Ramos (cell line): ENCODE measurements around the gene PLXNA4.

Experiments
- in situ Hi-C: fragments of 300-500 bp; cut with MboI; formaldehyde crosslinking; loops from one replicate; pipeline ENCODE4 v1.14.3; 2022; ENCODE audit warnings: low sequenced_read_pairs; ENCODE audit not compliant: unreplicated experiment

Gene PLXNA4

DNA sequence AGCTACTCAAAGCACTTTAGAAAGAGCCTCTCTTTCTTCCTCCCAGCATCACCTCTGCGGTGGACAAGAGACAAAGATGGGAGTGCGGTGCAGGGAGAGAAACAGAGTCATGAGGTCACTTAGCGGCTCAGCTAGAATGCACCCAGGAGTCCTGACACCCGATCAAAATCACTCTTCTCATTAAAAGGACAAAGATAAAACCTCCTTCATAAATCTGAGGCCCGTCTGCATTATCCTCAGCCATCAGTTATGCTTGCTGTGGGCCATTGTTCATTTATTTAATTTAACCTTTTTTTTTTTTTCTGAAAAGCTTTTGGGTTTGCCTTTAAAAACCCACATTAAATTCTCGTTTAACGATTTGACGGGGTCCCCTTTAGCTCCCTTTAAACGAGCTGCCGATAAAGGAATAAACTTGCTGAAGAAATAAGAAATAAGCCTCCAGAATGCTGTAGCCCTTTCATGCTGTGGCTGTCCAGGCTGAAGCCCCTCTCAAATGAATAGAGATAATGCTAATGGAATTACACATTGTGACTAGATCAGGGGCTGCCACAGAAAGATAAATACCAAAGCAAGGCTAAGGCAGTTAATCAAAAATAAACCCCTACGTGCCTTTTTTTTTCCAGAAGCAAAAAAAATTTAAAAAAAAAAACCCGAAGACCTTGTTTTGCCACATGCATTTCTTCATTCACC is 16.1 kb upstream of the PLXNA4 start:
- in situ Hi-C loops = loop anchor here (25.0 kb wide), 1 partner anchor 905 kb away; no protein-coding TSS in a partner anchor

DNA sequence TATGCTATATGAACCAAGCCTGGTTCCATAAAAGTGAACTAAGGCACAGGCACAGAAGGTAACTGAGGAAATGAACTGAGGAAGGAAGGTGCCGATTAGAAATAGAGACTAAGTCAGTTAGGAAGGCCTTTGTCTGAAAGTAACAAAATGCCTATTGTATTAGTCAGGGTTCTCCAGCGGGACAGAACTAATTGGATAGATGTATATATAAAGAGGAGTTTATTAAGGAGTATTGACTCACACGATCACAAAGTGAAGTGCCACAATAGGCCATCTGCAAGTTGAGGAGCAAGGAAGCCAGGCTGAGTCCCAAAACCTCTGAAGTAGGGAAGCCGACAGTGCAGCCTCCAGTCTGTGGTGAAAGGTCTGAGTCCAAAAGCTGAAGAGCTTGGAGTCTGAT is 13.9 kb upstream of the PLXNA4 start:
- in situ Hi-C loops = loop anchor here (25.0 kb wide), 1 partner anchor 903 kb away; no protein-coding TSS in a partner anchor

DNA sequence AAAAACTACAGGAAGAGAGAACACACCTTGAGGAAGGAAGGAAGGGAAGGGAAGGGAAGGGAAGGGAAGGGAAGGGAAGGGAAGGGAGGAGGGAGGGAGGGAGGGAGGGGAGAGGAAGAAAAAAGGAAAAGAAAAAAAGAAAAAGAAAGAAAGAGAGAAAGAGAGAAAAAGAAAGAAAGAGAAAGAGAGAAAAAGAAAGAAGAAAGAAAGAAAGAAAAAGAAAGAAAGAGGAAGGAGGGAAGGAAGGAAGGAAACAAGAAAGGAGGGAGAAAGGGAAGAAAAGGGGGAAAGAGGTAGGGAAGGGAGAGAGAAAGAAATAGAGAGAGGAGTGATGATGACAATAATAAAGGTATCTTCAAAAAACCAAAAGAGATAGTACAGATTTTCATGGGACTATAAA is 12.3 kb upstream of the PLXNA4 start:
- in situ Hi-C loops = loop anchor here (25.0 kb wide), 1 partner anchor 901 kb away; no protein-coding TSS in a partner anchor

DNA sequence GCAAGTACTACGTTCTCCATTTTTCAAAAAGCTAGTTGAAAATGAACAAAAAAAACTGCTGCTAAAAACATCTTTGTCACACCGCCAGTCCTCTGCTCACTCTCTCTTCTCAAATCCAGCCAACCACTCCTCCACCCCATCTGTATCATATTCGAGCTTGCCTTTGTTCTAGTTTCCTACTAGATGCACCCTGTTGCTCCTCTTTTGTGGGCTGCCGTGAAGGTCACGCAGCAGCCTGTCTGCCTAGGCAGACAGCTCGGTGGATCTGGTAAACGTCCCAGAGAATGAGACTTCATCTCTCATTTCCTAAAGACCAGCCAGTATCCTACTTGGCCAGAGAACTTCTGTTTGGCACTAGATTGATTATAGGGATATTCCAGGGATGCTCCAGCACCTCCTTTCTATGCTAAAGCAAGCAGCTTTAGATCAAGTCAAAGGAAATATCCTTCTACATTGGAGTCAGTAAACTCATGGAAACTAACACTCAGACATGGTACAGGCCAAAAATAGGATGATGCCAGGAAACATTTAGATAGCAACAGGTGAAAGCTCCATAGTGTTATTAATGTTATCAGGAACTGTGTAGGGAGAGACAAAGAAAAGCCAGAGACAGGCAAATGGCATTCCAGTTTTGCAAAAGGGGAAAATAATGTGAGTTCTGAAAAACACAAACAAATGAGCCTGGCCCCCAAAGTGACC is 8.7 kb upstream of the PLXNA4 start:
- in situ Hi-C loops = loop anchor here (25.0 kb wide), 1 partner anchor 898 kb away; no protein-coding TSS in a partner anchor

DNA sequence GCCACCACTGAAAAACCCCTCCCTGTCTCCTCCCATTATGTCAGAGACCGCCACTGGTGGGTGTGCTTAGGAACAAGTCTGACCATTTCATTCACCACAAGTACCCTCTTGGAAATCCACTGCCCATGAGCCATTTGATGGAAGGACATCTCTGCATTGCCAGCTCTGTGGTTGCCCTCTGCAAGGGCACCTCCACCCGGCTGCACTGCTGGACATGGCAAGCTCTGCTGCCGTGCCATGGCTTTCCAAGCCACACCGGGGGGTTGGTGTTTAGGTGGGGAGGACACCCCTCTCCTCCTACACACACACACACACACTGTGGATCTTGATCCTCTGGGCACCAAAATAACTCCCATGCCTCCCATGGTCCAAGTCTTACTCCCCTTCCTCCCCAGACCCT is 5.2 kb upstream of the PLXNA4 start:
- in situ Hi-C loops = loop anchor here (25.0 kb wide), 1 partner anchor 894 kb away; no protein-coding TSS in a partner anchor

DNA sequence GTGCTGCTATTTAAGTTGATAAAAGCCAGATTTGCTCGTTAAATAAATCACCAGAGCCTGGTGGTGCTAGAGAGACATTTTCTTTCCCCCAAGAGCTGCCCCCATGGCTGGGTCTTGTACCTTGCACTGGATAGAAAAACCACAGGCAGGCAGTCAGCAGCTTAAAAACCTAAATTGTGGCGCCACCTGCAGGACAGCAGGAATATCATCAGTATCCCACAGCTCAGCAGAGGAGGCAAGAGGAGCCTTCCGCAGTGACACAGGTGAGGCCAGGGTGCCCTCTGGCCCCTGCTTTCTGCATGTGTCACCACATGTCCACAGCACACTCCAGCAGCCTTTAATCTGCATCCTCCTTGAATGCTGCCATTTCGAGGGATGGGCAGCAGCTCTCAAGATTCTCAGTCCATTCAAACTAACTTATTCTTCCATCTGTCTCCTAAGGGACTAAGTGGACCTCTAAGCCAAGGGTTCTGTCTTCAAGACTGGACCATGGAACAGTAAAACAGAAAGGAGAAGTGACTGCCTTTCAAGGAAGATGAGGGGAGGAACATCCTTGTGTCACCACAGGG is 4.5 kb upstream of the PLXNA4 start:
- in situ Hi-C loops = loop anchor here (25.0 kb wide), 1 partner anchor 894 kb away; no protein-coding TSS in a partner anchor

DNA sequence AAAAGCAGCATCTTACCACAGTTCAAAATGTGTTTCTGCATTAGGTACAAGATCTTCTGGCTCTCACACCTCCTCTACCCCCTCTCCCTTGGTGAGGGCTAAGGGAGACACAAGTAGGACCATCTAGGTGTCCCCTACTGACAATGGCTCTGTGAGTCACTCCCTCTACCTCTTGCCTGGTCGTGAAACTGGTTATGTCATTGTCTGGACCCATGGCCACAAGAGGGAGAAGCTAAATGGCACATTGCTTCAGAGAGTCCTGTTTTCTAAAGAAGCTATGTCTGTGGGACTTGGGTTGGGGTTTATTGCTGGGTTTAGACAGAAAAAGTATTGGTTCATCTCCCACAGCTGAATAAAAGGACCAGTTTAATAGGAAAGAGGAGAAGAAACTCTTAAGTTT is 4.0 kb upstream of the PLXNA4 start:
- in situ Hi-C loops = loop anchor here (25.0 kb wide), 1 partner anchor 893 kb away; no protein-coding TSS in a partner anchor

DNA sequence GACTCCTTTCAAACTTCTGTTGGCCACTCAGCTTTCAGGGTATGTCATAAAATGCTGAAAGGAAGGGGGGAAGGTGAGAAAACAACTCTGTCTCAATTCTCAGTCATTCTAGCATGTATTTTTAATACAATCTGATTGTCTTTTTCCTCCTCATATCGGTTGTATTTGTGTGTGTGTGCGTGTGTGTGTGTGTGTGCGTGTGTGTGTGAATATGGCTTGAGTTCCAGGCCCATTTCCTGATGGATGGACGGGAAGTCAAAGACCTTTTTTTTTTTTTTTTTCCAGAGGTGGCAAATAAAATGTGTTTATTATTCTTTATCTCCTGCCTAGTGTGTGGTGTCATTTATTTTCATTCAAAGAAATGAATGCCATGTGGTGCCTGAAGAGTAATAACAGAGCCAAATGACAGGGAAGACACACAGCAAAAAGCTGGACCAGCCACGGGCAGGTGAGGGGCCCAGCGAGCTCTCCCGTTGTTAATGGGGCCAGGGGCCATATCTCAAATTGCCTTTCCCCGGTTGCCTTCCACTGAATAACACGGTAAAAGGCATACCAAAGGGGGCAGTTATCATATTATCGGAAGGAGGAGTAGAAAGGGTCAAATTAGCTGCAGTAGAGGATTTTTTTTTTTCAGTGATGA is 3.1 kb upstream of the PLXNA4 start:
- in situ Hi-C loops = loop anchor here (10.0 to 25.0 kb wide), 2 partner anchors 255 to 892 kb away; no protein-coding TSS in a partner anchor

DNA sequence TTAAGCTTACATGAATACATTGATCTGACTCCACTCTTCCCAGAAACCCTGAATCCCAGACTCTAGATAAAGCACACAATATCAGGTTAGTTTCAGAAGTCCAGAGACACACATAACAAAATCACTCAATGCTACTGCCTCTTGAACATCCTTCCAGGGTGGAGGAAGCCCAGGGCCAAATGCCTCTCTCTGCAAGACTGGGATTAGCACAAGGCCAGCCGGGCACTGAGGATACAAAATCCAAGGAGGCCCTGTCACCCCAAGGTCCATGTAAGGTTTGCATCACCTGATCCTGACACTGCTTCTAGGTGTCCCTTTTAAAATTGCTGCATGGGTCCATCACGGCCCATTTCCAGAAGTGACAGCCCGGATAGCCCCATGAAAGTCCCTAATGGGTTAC is 2.6 kb upstream of the PLXNA4 start:
- in situ Hi-C loops = loop anchor here (10.0 to 25.0 kb wide), 2 partner anchors 254 to 892 kb away; no protein-coding TSS in a partner anchor

DNA sequence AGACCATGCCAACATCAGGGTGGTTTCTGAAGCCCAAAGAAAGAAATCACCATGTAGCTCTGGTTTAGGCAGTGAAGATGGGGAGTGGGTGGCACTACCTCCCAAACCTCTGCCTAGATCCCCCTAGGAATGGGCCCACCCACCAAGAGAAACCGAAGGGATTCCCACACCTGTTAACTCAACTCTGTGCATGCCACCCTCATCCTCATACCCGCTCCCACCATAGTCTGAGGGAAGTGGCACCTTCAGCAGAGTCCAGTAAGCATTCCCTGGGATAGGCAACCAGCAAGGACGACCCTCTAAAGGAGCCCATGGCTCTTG is 1.7 kb upstream of the PLXNA4 start:
- in situ Hi-C loops = loop anchor here (10.0 to 25.0 kb wide), 2 partner anchors 253 to 891 kb away; no protein-coding TSS in a partner anchor

DNA sequence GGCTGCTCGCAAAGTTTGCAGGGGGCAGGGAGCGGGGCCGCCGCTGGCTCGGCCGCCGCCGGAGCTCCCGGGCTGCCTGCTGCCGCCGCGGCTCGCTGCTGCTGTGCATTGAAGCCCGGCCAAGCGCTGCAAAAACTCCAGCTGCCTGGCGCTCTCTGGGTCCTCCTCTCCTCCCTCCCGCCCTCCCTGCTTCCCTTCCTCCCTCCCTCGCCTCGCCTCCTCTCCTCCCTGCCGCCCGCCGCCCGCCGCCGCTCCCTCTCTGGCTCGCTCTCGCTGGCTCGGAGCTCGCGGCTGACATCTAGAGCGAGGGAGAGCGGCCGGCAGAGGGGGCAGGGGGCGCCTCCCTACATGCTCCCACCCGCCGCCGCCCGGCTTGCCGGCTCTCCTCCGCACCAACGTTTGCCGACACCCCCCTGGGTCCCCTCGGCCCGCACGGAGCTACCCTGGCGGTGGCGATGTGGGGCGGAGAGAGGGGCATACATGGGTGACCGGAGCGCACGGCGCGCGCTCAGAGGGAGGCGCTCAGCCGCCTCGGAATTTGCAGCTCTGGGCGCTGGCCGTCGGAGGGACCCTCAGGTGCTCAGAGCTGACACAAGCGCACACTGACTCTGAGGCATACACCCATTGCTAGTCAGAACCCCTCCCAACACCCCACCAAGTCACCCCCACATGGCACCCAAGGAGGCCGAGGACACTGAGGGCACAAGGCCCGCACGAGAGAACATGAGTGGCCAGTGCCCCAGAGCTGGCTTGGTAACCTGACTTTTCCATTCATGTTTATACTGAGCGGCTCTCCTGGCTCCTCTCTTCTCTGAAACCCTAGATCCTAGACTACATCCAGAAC is 1.2 kb upstream of the PLXNA4 start:
- in situ Hi-C loops = loop anchor here (10.0 to 25.0 kb wide), 2 partner anchors 253 to 890 kb away; no protein-coding TSS in a partner anchor

DNA sequence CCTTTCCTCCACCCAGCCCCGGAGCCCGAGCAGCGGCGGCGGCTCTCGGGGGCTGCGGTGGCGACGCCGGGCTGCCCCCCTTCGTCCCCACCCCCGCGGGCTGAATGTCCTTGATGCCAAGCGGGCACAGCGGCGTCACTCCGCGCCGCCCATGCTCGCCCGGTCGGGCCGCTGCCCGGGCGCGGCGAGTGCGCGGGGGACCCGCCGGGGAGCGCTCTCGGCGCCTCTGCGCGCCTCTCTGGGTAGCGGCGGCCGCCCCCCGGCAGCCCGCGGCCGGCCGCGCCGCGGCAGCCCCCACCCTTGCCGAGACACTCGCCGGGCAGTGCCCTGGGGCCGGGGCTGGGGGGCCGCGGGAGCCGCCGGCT is 433 bp upstream of the PLXNA4 start:
- in situ Hi-C loops = loop anchor here (10.0 to 25.0 kb wide), 2 partner anchors 252 to 889 kb away; no protein-coding TSS in a partner anchor

DNA sequence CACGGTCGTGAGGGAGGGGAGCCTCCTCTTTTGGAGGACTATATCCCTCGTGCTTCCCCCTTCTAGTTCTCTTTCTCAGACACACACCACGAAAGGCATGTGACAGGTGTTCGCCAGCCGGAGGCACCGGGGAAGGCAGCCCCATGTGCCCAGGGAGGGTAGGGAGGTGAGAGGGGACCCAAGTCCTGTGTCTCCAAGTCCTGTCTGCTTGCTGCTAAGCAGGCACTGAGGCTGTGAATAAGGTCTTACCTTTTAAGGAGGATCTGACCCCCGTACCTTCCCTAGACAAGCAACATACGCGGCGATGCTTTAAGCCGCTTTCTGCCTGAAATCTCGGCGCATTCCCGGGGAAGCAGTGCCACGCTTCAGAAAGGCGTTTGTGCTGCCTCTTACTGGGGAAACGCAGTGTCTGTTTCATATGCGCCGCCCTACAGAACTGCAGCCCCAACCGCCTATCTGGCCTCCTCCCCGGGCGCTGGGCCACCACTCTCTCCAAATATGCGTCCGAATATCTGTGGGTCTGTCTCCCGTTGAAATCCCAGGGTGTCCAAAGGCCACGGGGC is 770 bp downstream of the PLXNA4 start:
- in situ Hi-C loops = loop anchor here (10.0 to 25.0 kb wide), 2 partner anchors 251 to 888 kb away; no protein-coding TSS in a partner anchor

DNA sequence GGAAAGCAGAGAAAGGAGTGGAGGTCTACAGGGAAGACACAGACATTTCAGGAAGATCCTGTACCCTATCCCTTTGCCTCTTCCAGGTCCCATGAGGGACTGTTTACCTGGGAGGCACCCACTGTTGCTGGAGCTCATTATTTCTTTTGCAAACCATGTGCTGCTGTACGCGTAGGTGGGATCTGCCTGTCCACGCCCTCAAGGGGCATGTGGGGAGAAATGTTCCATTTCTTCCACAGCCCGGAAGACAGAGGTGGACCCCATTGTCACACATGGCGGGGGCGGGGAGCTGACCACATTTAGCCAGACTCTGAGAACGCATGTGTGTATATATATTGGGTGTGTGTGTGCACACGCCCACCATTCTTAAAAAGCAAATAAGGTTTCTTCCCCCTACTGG is 2.0 kb downstream of the PLXNA4 start:
- in situ Hi-C loops = loop anchor here (10.0 kb wide), 1 partner anchor 249 kb away; no protein-coding TSS in a partner anchor

DNA sequence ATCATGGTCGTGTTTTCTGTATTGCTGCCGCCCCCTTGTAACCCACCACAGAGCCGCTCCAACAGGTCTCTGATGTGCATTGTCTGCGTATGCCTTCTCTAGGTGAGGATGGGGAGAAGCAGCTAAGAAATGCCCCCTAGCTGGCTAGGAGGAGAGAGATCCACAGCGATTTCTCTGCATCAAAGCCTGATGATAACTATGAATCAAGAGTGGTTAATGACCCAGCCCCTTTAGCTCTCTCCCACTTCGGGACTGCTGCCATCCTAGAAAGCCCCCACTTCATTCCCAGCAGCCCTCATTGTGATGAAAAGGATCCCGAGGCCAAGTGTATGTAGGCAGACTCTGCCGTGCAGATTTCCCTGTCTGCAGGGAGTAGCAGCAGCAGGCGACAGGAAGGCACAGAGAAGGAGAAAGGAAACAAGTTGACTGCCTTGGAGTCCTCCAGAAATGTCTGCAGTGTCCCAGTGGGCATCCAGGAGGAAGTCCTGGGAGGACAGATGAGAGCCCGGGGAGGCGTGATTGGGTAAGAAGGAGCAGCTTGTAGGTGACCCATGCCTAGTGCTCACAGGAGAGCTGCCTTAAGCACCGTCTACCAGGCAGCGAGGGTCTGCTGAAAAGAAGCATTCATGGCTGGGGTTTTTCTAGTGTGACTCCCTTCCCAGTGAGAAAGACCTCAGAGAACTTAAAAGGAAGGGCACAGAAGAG is 2.9 kb downstream of the PLXNA4 start:
- in situ Hi-C loops = loop anchor here (10.0 kb wide), 1 partner anchor 249 kb away; no protein-coding TSS in a partner anchor

DNA sequence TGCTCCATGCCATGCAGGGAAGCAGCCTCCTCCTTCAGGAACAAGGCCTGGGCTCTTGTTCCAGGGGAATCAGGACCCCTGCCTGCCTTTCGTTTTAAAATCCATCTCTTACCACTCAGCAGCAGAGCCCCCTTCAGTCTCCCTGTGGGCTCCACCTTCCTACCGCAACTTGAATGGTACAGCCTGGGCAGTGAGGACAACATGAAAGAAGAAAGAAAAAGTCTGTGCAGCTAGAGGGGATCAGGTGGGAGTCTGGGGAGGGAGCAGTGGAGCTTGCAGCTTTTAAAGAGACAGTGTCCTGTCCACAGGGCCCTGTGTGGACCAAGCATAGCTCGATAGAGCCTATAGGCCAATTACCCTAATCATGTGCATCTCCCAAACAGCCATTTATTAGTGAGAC is 3.7 kb downstream of the PLXNA4 start:
- in situ Hi-C loops = loop anchor here (10.0 kb wide), 1 partner anchor 248 kb away; no protein-coding TSS in a partner anchor

DNA sequence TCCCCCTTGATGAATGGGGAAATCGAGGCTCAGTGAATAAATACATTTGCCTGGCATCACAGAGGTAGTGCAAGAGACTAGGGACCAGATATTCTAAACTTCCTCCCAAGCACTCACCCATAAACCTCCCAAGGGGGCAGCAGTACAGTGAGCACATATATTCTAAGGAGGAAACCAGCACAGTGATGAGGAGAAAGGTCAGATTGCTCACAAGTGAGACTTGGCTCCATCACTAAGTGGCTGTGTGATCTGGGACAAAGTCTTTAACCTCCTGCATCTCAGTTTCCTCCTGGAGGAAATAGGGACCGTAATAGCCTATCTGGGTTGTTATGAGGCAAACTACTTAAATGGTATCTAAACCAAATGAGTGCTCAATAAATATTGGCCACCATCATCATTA is 4.3 kb downstream of the PLXNA4 start:
- in situ Hi-C loops = loop anchor here (10.0 kb wide), 1 partner anchor 247 kb away; no protein-coding TSS in a partner anchor
